ENCODE results near the gene POU5F1. TPM values are rescaled to one million over a fixed set of nuclear protein-coding genes. Genes with fewer than 3 reads are reported as not detected.

The POU5F1 gene
- total and polyA plus RNA-seq, 2 of the 4 experiments (the other 2 are of a cell fraction): not detected

GRCh38 chr6:31214516-31214915 is 44.0 kb upstream of the POU5F1 start:
- Histone ChIP-seq H2BK20ac (ENCODE audit: low read depth, low read length) (no peak overlapping the region), H3K36me3 (ENCODE audit: control insufficient read depth, insufficient read depth, low read length) (no peaks in the 10 kb centered on the region), H4K5ac (ENCODE audit: low read depth, low read length) (no peak overlapping the region), H3K27ac (ENCODE audit: insufficient read depth, low read length) (no peak overlapping the region), H3K9me1 (ENCODE audit: insufficient read depth, low read length) (no peaks in the 10 kb centered on the region), H2AFZ (replicated peaks; ENCODE audit: low read length, poor library complexity) (no peak overlapping the region), H3K18ac (ENCODE audit: low read depth, low read length) (no peak overlapping the region), H2AK5ac (ENCODE audit: low read depth, low read length) (no peak overlapping the region), H2BK15ac (ENCODE audit: low read depth, low read length) (no peak overlapping the region), H3K4me1 (ENCODE audit: control insufficient read depth, insufficient read depth, low read length) (no peaks in the 10 kb centered on the region), H3K79me1 (ENCODE audit: low read depth in 1 of 2, low read length in 2 of 2) (no peaks in the 10 kb centered on the region), H3K4me3 (ENCODE audit: insufficient read depth, low read depth, low read length) (no peak overlapping the region), H3K23ac (ENCODE audit: low read depth, low read length) (no peak overlapping the region), H4K20me1 (ENCODE audit: insufficient read depth, low read length) (no peaks in the 10 kb centered on the region), H2BK5ac (ENCODE audit: low read depth, low read length, poor library complexity, severe bottlenecking) (no peak overlapping the region), H3K27me3 (ENCODE audit: control insufficient read depth, insufficient read depth, low read length) (peaks cover 10% of the 10 kb centered on the region), H4K8ac (ENCODE audit: low read depth in 2 of 2, low read length in 2 of 2) (no peak overlapping the region), H2BK120ac (ENCODE audit: low read depth, low read length) (no peak overlapping the region), H3K9me3 (ENCODE audit: control insufficient read depth, insufficient read depth, low read length) (peaks cover 6% of the 10 kb centered on the region), H4K91ac (ENCODE audit: insufficient read depth, low read depth, low read length) (no peak overlapping the region), H3K9ac (ENCODE audit: low read depth, low read length) (no peak overlapping the region), H3K4me2 (ENCODE audit: low read depth, low read length) (no peak overlapping the region), H2AK9ac (replicated peaks; ENCODE audit: low read depth, low read length, poor library complexity) (no peak overlapping the region), H3K56ac (ENCODE audit: extremely low read depth, insufficient read depth, low read length) (no peak overlapping the region), H3K4ac (ENCODE audit: low read depth, low read length) (no peak overlapping the region), H3K14ac (replicated peaks; ENCODE audit: low read depth, low read length) (no peak overlapping the region)
- TF ChIP-seq FOS (IDR thresholded peaks at IDR 0.05; ENCODE audit: low read depth, low read length) (no peak), RFX5 (IDR thresholded peaks at IDR 0.05; ENCODE audit: low read depth, low read length) (no peak), MAZ (IDR thresholded peaks at IDR 0.05; ENCODE audit: borderline replicate concordance, low read depth, low read length) (no peak), CHD1 (IDR thresholded peaks at IDR 0.05; ENCODE audit: low read depth, low read length) (no peak), POLR2A (IDR thresholded peaks at IDR 0.05; ENCODE audit: low read depth, low read length) (no peak), SMC3 (IDR thresholded peaks at IDR 0.05; ENCODE audit: low read depth, low read length) (no peak), CTCF (conservative IDR thresholded peaks at IDR 0.05; ENCODE audit: low read depth, low read length) (no peak)
- BruUV-seq (replicated peaks): no TSS peak
- in situ Hi-C loops (cut with MboI; ENCODE audit: low sequenced_read_pairs): no loop called here
- no peak for ATAC-seq (ENCODE audit: low read depth)
- no CpG with 5 or more reads among the region's 1 CpG for WGBS, 2 experiments (ENCODE audit: extremely low coverage in 2 of 2, insufficient read length in 1 of 2)
- ChIA-PET CTCF (no interaction called here), POLR2A (ENCODE audit: unreplicated experiment) (no interaction called here)
- dilution Hi-C loops (cut with HindIII; ENCODE audit: low sequenced_read_pairs, unreplicated experiment): no loop called here
- DNase-seq: no peak
- intact Hi-C loops (cut with micrococcal nuclease): loop anchor here (10.0 kb wide), 1 partner anchor 260 kb away; no protein-coding TSS in a partner anchor
